Mammary epithelial cell (primary cell): ENCODE results near the gene NFAT5.
A peak's percentile ranks its signal among the peaks of the same experiment; 100 is the strongest.

Experiments used
- EZH2 ChIP-seq: IDR thresholded peaks from 2 replicates; pipeline ENCODE4 v1.6.1; 2012; ENCODE audit warnings: low read length, inconsistent platforms, borderline replicate concordance
- TF ChIP-seq, protein P1 (sequence below), 2 donors: IDR thresholded peaks in 1 of 2; conservative IDR thresholded peaks in 1 of 2; 2 replicates each; pipeline ENCODE4 v1.5.1; 2011 to 2012; ENCODE audit warnings: inconsistent platforms in 2 of 2, low read length in 2 of 2, mild to moderate bottlenecking in 2 of 2, control low read depth in 1 of 2, low read depth in 1 of 2; ENCODE audit not compliant: insufficient read depth in 1 of 2; ENCODE audit errors: extremely low read depth in 1 of 2

DNA sequence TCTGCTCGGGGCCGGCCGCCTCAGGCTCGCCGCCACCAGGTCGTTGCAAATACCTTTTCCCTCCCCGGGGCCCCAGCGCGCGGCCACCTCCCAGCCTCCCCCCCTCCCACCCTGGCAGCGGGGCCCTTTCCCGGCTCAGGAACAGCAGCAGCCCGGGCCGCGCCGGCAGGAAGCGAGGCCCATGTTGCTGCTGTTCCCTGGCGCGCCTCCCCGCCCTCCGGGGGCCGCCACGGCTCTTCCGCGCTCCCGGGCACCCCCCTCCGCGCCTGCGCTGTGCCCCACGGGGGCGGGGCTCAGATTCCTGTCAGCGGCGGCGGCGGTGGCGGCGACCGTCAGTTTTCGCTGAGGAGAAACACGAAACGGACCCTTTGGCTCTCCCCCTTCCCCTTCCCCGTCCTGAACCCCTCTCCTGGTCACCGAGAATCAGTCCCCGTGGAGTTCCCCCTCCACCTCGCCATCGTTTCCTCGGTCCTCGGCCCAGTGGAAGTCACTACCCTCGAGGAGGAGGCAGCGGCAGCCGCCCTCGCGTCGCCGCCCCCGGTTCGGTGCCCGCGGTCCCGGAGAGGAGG is at the start of gene NFAT5:
- TF ChIP-seq, protein P1, sequence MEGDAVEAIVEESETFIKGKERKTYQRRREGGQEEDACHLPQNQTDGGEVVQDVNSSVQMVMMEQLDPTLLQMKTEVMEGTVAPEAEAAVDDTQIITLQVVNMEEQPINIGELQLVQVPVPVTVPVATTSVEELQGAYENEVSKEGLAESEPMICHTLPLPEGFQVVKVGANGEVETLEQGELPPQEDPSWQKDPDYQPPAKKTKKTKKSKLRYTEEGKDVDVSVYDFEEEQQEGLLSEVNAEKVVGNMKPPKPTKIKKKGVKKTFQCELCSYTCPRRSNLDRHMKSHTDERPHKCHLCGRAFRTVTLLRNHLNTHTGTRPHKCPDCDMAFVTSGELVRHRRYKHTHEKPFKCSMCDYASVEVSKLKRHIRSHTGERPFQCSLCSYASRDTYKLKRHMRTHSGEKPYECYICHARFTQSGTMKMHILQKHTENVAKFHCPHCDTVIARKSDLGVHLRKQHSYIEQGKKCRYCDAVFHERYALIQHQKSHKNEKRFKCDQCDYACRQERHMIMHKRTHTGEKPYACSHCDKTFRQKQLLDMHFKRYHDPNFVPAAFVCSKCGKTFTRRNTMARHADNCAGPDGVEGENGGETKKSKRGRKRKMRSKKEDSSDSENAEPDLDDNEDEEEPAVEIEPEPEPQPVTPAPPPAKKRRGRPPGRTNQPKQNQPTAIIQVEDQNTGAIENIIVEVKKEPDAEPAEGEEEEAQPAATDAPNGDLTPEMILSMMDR (conservative IDR thresholded peaks at IDR 0.05 in 1 of 2, IDR thresholded peaks at IDR 0.05 in 1 of 2; ENCODE audit: extremely low read depth in 1 of 2, insufficient read depth in 1 of 2, low read depth in 1 of 2, low read length in 2 of 2): peak in 1 of 2 donors; percentile 11
- no peak for TF ChIP-seq EZH2
